Neural progenitor cell (in vitro differentiated cells): ENCODE data around the gene ATP5MK. TPM values are rescaled to one million over a fixed set of nuclear protein-coding genes. Genes with fewer than 3 reads are reported as not detected.
"Not testable (repeated sequence)": the region's sequence is repeated elsewhere in the genome, so short reads cannot be mapped to it uniquely, and the experiment has no call there.

Experiments
- DNase-seq: peaks from one replicate; pipeline ENCODE4 v3.0.0-alpha.2; 2016; ENCODE audit warnings: low spot score
- H2AFZ ChIP-seq: fragments of 200-600 bp; sonication (generic); replicated peaks from 2 replicates; pipeline ENCODE4 v1.6.1; 2016; ENCODE audit warnings: antibody characterized with exemption
- H3F3A ChIP-seq: fragments of 200-600 bp; sonication (generic); 2 replicates; pipeline ENCODE4 v1.6.1; 2016; ENCODE audit warnings: antibody characterized with exemption, low read depth
- H3K27ac ChIP-seq: fragments of 200-600 bp; sonication (generic); 2 replicates; pipeline ENCODE4 v1.5.1; 2016; ENCODE audit warnings: mild to moderate bottlenecking
- H3K27me3 ChIP-seq: fragments of 200-600 bp; sonication (generic); 2 replicates; pipeline ENCODE4 v1.6.1; 2016; ENCODE audit warnings: mild to moderate bottlenecking, moderate library complexity
- H3K36me3 ChIP-seq: fragments of 200-600 bp; sonication (generic); 2 replicates; pipeline ENCODE4 v1.5.1; 2016
- H3K4me1 ChIP-seq: fragments of 200-600 bp; sonication (generic); 2 replicates; pipeline ENCODE4 v1.6.1; 2016; ENCODE audit warnings: mixed run types
- H3K4me2 ChIP-seq: fragments of 200-600 bp; sonication (generic); 2 replicates; pipeline ENCODE4 v1.6.1; 2016
- H3K4me3 ChIP-seq: fragments of 200-600 bp; sonication (generic); 2 replicates; pipeline ENCODE4 v1.5.1; 2016
- H3K79me2 ChIP-seq: fragments of 200-600 bp; sonication (generic); 2 replicates; pipeline ENCODE4 v1.6.1; 2016; ENCODE audit warnings: low read depth
- H3K9ac ChIP-seq: fragments of 200-600 bp; sonication (generic); 2 replicates; pipeline ENCODE4 v1.6.1; 2016
- H3K9me3 ChIP-seq: fragments of 200-600 bp; sonication (generic); 2 replicates; pipeline ENCODE4 v1.5.1; 2016; ENCODE audit warnings: low read depth
- H4K20me1 ChIP-seq: fragments of 200-600 bp; sonication (generic); 2 replicates; pipeline ENCODE4 v1.6.1; 2016; ENCODE audit warnings: low read depth
- H3K27ac Mint-ChIP-seq: 3 replicates; pipeline ENCODE4 v1.8.0; 2021; ENCODE audit warnings: mixed read lengths
- H3K27me3 Mint-ChIP-seq: 2 replicates; pipeline ENCODE4 v1.8.0; 2022; ENCODE audit warnings: low read depth, mild to moderate bottlenecking, inconsistent platforms, moderate library complexity, mixed read lengths; ENCODE audit not compliant: insufficient read depth
- H3K36me3 Mint-ChIP-seq: 3 replicates; pipeline ENCODE4 v1.8.0; 2021; ENCODE audit warnings: mixed read lengths
- H3K4me1 Mint-ChIP-seq: 3 replicates; pipeline ENCODE4 v1.8.0; 2021; ENCODE audit warnings: mixed read lengths
- H3K4me3 Mint-ChIP-seq: 3 replicates; pipeline ENCODE4 v1.8.0; 2021; ENCODE audit warnings: mild to moderate bottlenecking, moderate library complexity, mixed read lengths
- H3K9me3 Mint-ChIP-seq: 3 replicates; pipeline ENCODE4 v1.8.0; 2020; ENCODE audit warnings: mixed read lengths
- CTCF ChIP-seq: fragments of 200-600 bp; sonication (generic); IDR thresholded peaks from 2 replicates; pipeline ENCODE4 v1.5.1; 2017; ENCODE audit warnings: antibody characterized with exemption, mild to moderate bottlenecking
- EZH2 ChIP-seq: fragments of 200-600 bp; sonication (generic); IDR thresholded peaks from 2 replicates; pipeline ENCODE4 v1.6.1; 2017; ENCODE audit warnings: antibody characterized with exemption, mild to moderate bottlenecking, moderate library complexity
- EZH2phosphoT487 ChIP-seq: fragments of 200-600 bp; sonication (generic); IDR thresholded peaks from 2 replicates; pipeline ENCODE4 v1.6.1; 2017; ENCODE audit warnings: antibody characterized with exemption
- total RNA-seq: library from RNA; depleted of rRNA; stranded (reverse); fragments of >200 nt; gene quantifications from 2 replicates; pipeline ENCODE4 v1.2.3, GENCODE V29; 2015; ENCODE audit warnings: low replicate concordance

The ATP5MK gene
- total RNA-seq, 1 donor from 2014 or later: 324 TPM

GRCh38 chr10:103367379-103367781 lies 28.9 kb downstream of the ATP5MK start:
- Mint-ChIP-seq H3K36me3 (no peaks in the 10 kb centered on the region), H3K27me3 (peaks cover 4% of the 10 kb centered on the region), H3K27ac (peak overlapping the region; percentile 94), H3K4me3 (peak overlapping the region; percentile 96), H3K4me1 (peaks cover 14% of the 10 kb centered on the region), H3K9me3 (no peaks in the 10 kb centered on the region)
- peak overlapping the region; percentile 88 for H3K4me2 ChIP-seq
- H3K36me3 ChIP-seq: no peaks in the 10 kb centered on the region
- no peak overlapping the region for H3K27ac ChIP-seq
- peak overlapping the region; percentile 83 for H3K4me3 ChIP-seq
- peaks cover 13% of the 10 kb centered on the region for H3F3A ChIP-seq
- peaks cover 30% of the 10 kb centered on the region for H3K79me2 ChIP-seq
- H3K4me1 ChIP-seq: no peaks in the 10 kb centered on the region
- no peak for DNase-seq
- H2AFZ ChIP-seq: peak overlapping the region; percentile 63
- TF ChIP-seq EZH2phosphoT487: no peak
- TF ChIP-seq EZH2: no peak
- no peak for TF ChIP-seq CTCF
- no peaks in the 10 kb centered on the region for H3K9me3 ChIP-seq
- peaks cover 13% of the 10 kb centered on the region for H4K20me1 ChIP-seq
- no peak overlapping the region for H3K9ac ChIP-seq
- H3K27me3 ChIP-seq: no peaks in the 10 kb centered on the region

- not testable (repeated sequence) for H3K27me3 Mint-ChIP-seq, H3K4me3 ChIP-seq, H3K36me3 ChIP-seq, H3K27ac ChIP-seq, H3K9me3 ChIP-seq, H3K9ac ChIP-seq, H3K79me2 ChIP-seq, H3F3A ChIP-seq, DNase-seq, H4K20me1 ChIP-seq, H3K4me3 Mint-ChIP-seq, H3K4me2 ChIP-seq, H3K4me1 ChIP-seq, H3K27me3 ChIP-seq, H3K27ac Mint-ChIP-seq, H2AFZ ChIP-seq, H3K9me3 Mint-ChIP-seq, H3K36me3 Mint-ChIP-seq, H3K4me1 Mint-ChIP-seq
These were observed 35.5 kb downstream of the ATP5MK start for GRCh38 chr10:103360791-103361190.

DNA sequence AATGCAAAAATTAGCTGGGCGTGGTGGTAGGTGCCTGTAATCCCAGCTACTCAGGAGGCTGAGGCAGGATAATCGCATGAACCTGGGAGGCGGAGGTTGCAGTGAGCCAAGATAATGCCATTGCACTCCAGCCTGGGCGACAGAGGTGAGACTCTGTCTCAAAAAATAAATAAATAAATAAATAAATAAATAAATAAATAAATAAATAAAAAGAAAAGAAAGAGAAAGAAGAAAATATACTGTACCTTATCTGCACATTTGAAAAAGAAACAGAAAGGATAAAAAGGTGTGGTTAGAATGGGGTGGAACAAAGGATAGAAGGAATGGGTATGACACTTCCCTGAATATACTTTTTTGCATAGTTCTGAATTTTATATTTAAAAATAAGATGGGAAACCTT lies 36.8 kb downstream of the ATP5MK start:
- H3K4me1 ChIP-seq, H3K27me3 Mint-ChIP-seq, H2AFZ ChIP-seq, H3K79me2 ChIP-seq, H3K4me2 ChIP-seq, H3K27me3 ChIP-seq, H3K36me3 ChIP-seq, DNase-seq, H3K27ac ChIP-seq, H3K36me3 Mint-ChIP-seq, H3K9me3 ChIP-seq, H3K27ac Mint-ChIP-seq, H3F3A ChIP-seq, H3K4me1 Mint-ChIP-seq, H3K9ac ChIP-seq, H3K4me3 ChIP-seq, H3K9me3 Mint-ChIP-seq, H4K20me1 ChIP-seq, H3K4me3 Mint-ChIP-seq: not testable (repeated sequence)

- Histone ChIP-seq H3K4me1 (peaks cover 4% of the 10 kb centered on the region), H3F3A (peaks cover 3% of the 10 kb centered on the region), H3K4me3 (no peak overlapping the region), H3K27ac (no peak overlapping the region), H3K9ac (no peak overlapping the region), H4K20me1 (no peaks in the 10 kb centered on the region), H3K9me3 (no peaks in the 10 kb centered on the region), H2AFZ (no peak overlapping the region), H3K79me2 (no peaks in the 10 kb centered on the region), H3K27me3 (no peaks in the 10 kb centered on the region), H3K36me3 (no peaks in the 10 kb centered on the region), H3K4me2 (no peak overlapping the region)
- Mint-ChIP-seq H3K36me3 (no peaks in the 10 kb centered on the region), H3K4me1 (no peaks in the 10 kb centered on the region), H3K4me3 (no peak overlapping the region), H3K27me3 (no peaks in the 10 kb centered on the region), H3K9me3 (no peaks in the 10 kb centered on the region), H3K27ac (no peak overlapping the region)
- DNase-seq: no peak
- no peak for TF ChIP-seq EZH2
- TF ChIP-seq CTCF: no peak
- no peak for TF ChIP-seq EZH2phosphoT487
These were observed 40.2 kb downstream of the ATP5MK start for GRCh38 chr10:103355906-103356599.

DNA sequence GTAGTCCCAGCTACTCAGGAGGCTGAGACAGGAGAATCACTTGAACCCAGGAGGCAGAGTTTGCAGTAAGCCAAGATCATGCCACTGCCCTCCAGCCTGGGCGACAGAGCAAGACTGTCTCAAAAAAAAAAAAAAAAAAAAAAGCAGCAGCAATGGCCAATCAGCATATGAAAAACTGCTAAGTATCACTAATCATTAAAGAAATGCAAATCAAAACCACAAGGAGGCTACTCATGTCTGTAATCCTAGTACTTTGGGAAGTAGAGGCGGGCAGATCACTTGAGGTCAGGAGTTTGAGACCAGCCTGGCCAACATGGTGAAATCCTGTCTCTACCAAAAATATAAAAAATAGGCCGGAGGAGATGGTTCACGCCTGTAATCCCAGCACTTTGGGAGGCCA lies 41.7 kb downstream of the ATP5MK start:
- H4K20me1 ChIP-seq, H3F3A ChIP-seq, H3K9ac ChIP-seq, H3K27me3 Mint-ChIP-seq, H3K36me3 ChIP-seq, H3K4me2 ChIP-seq, H3K27ac Mint-ChIP-seq, H3K4me1 Mint-ChIP-seq, H2AFZ ChIP-seq, H3K27me3 ChIP-seq, H3K36me3 Mint-ChIP-seq, H3K9me3 ChIP-seq, H3K4me3 Mint-ChIP-seq, H3K4me3 ChIP-seq, H3K27ac ChIP-seq, H3K9me3 Mint-ChIP-seq, H3K4me1 ChIP-seq, DNase-seq: not testable (repeated sequence)
- H3K79me2 ChIP-seq: peaks cover 12% of the 10 kb centered on the region
